GM18526 (cell line): Measurements from ENCODE around the gene PROSER2.

Experiments used
- POLR2A ChIP-seq: IDR thresholded peaks from 3 replicates; pipeline ENCODE4 v1.6.1; 2011; ENCODE audit not compliant: insufficient read length; ENCODE audit errors: extremely low read depth

The PROSER2 gene

GRCh38 chr10:11896549-11897200 lies 73.5 kb downstream of the PROSER2 start:
- no peak for TF ChIP-seq POLR2A

- TF ChIP-seq POLR2A: no peak
These were observed 74.8 kb downstream of the PROSER2 start for GRCh38 chr10:11898033-11898371.

GRCh38 chr10:11898372-11899066 lies 75.4 kb downstream of the PROSER2 start:
- TF ChIP-seq POLR2A: no peak

- TF ChIP-seq POLR2A: no peak
These were observed 76.1 kb downstream of the PROSER2 start for GRCh38 chr10:11899067-11899876.

- TF ChIP-seq POLR2A: no peak
These were observed 77.8 kb downstream of the PROSER2 start for GRCh38 chr10:11901036-11901301.

- no peak for TF ChIP-seq POLR2A
These were observed 78.3 kb downstream of the PROSER2 start for GRCh38 chr10:11901454-11901832.

- TF ChIP-seq POLR2A: no peak
These were observed 78.8 kb downstream of the PROSER2 start for GRCh38 chr10:11901833-11902475.

GRCh38 chr10:11902646-11903045 lies 79.5 kb downstream of the PROSER2 start:
- TF ChIP-seq POLR2A: no peak

GRCh38 chr10:11906714-11907113 lies 83.6 kb downstream of the PROSER2 start:
- no peak for TF ChIP-seq POLR2A

GRCh38 chr10:11907914-11908313 lies 84.8 kb downstream of the PROSER2 start:
- no peak for TF ChIP-seq POLR2A

- no peak for TF ChIP-seq POLR2A
These were observed 85.4 kb downstream of the PROSER2 start for GRCh38 chr10:11908536-11908935.

- TF ChIP-seq POLR2A: no peak
These were observed 85.8 kb downstream of the PROSER2 start for GRCh38 chr10:11908991-11909390.

GRCh38 chr10:11909618-11910017 lies 86.5 kb downstream of the PROSER2 start:
- no peak for TF ChIP-seq POLR2A

GRCh38 chr10:11910102-11910501 lies 86.9 kb downstream of the PROSER2 start:
- TF ChIP-seq POLR2A: no peak

GRCh38 chr10:11913079-11913641 lies 90.0 kb downstream of the PROSER2 start:
- no peak for TF ChIP-seq POLR2A

GRCh38 chr10:11918384-11918783 lies 95.2 kb downstream of the PROSER2 start:
- TF ChIP-seq POLR2A: no peak

GRCh38 chr10:11919271-11919670 lies 96.1 kb downstream of the PROSER2 start:
- no peak for TF ChIP-seq POLR2A
